ENCODE measurements around the gene LPO.

DNA sequence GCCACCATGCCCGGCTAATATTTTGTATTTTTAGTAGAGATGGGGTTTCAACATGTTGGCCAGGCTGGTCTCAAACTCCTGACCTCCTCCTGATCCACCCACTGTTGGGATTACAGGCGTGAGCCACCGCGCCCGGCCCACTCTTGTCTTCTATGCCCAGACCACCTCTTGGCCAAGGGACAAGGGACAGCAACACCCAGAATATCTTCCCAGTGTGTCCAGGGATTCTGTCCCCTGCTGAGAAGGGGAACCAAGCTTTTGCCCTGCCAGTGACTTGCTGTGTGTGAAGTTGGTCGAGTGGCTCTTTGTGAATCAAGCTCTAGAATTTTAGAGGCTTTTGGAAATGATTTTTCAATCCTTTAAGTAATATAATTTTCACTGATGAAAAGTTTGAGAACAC is 44.1 kb downstream of the LPO start:
- no peak for TF ChIP-seq POLR2A (IDR thresholded peaks at IDR 0.05; ENCODE audit: low read depth, low read length)
- no peak for TF ChIP-seq POLR2AphosphoS5 (IDR thresholded peaks at IDR 0.05; ENCODE audit: low read depth, low read length)
